Fibroblast of lung (primary cell): Measurements from ENCODE around the gene TPGS1. TPM values are rescaled to one million over a fixed set of nuclear protein-coding genes. Genes with fewer than 3 reads are reported as not detected.

Source experiments
- DNase-seq, 2 donors: peaks; one replicate each; pipeline versions ENCODE4 v3.0.0 to v3.0.0-alpha.2; 2010; ENCODE audit warnings: low read depth in 2 of 2
- H2AFZ ChIP-seq: 2 replicates; pipeline ENCODE4 v1.5.1; 2012; ENCODE audit warnings: low read length, control low read depth, inconsistent platforms
- H3K27ac ChIP-seq: 2 replicates; pipeline ENCODE4 v1.5.1; 2011; ENCODE audit warnings: low read length, control low read depth; ENCODE audit not compliant: insufficient read depth
- H3K27me3 ChIP-seq: 2 replicates; pipeline ENCODE4 v1.5.1; 2011; ENCODE audit warnings: mild to moderate bottlenecking, low read length; ENCODE audit not compliant: control insufficient read depth, insufficient read depth
- H3K36me3 ChIP-seq: 2 replicates; pipeline ENCODE4 v1.5.1; 2011; ENCODE audit warnings: low read length; ENCODE audit not compliant: control insufficient read depth, insufficient read depth
- H3K4me1 ChIP-seq: 2 replicates; pipeline ENCODE4 v1.5.1; 2011; ENCODE audit warnings: low read length; ENCODE audit not compliant: control insufficient read depth, insufficient read depth; ENCODE audit errors: extremely low read depth
- H3K4me2 ChIP-seq: 2 replicates; pipeline ENCODE4 v1.5.1; 2011; ENCODE audit warnings: low read length, control low read depth; ENCODE audit not compliant: insufficient read depth; ENCODE audit errors: extremely low read depth
- H3K4me3 ChIP-seq, 4 experiments: fragments of 200-600 bp in 1 of 4; sonication (generic) in 1 of 4; replicated peaks in 1 of 4; 2 replicates each; pipeline ENCODE4 v1.5.1; 2011 to 2016; ENCODE audit warnings: low read length in 4 of 4, low read depth in 3 of 4, mild to moderate bottlenecking in 3 of 4, control low read depth in 2 of 4, inconsistent platforms in 1 of 4, mixed read lengths in 1 of 4; ENCODE audit not compliant: insufficient read depth in 1 of 4; ENCODE audit errors: control extremely low read depth in 1 of 4
- H3K79me2 ChIP-seq: 2 replicates; pipeline ENCODE4 v1.5.1; 2012; ENCODE audit warnings: mild to moderate bottlenecking, low read length, inconsistent platforms; ENCODE audit not compliant: control insufficient read depth, insufficient read depth
- H3K9ac ChIP-seq: 2 replicates; pipeline ENCODE4 v1.5.1; 2011; ENCODE audit warnings: mild to moderate bottlenecking, low read length, control low read depth; ENCODE audit not compliant: insufficient read depth
- H3K9me3 ChIP-seq: 2 replicates; pipeline ENCODE4 v1.5.1; 2012; ENCODE audit warnings: low read depth, low read length; ENCODE audit not compliant: control insufficient read depth, insufficient read depth
- H4K20me1 ChIP-seq: 2 replicates; pipeline ENCODE4 v1.5.1; 2011; ENCODE audit warnings: low read length; ENCODE audit not compliant: control insufficient read depth, insufficient read depth; ENCODE audit errors: extremely low read depth
- EZH2 ChIP-seq: IDR thresholded peaks from 2 replicates; pipeline ENCODE4 v1.5.1; 2012; ENCODE audit warnings: low read length, control low read depth, mild to moderate bottlenecking; ENCODE audit errors: missing control alignments
- polyA plus RNA-seq, 2 donors: library from polyadenylated mRNA; depleted of rRNA in 1 of 2; stranded (reverse) in 1 of 2; unstranded in 1 of 2; fragments of >200 nt; gene quantifications; 2 replicates each; pipeline ENCODE4 v1.2.1, GENCODE V29; 2011 to 2012; ENCODE audit warnings: missing spikeins in 1 of 2
- total RNA-seq: library from RNA; depleted of rRNA; stranded (reverse); fragments of >200 nt; gene quantifications from 2 replicates; pipeline ENCODE4 v1.2.1, GENCODE V29; 2014
- TF ChIP-seq, protein P1 (sequence below), 2 donors: IDR thresholded peaks in 1 of 2; conservative IDR thresholded peaks in 1 of 2; 1 replicate in 1 of 2; 2 replicates in 1 of 2; pipeline ENCODE4 v1.5.1; 2011 to 2012; ENCODE audit warnings: low read length in 2 of 2, control low read depth in 1 of 2, inconsistent platforms in 1 of 2, low read depth in 1 of 2, mild to moderate bottlenecking in 1 of 2

The TPGS1 gene
- total and polyA plus RNA-seq, 2 donors (not counting 1 experiment from before 2014, with no cell fraction given) = 2.0 to 30.1 TPM

DNA sequence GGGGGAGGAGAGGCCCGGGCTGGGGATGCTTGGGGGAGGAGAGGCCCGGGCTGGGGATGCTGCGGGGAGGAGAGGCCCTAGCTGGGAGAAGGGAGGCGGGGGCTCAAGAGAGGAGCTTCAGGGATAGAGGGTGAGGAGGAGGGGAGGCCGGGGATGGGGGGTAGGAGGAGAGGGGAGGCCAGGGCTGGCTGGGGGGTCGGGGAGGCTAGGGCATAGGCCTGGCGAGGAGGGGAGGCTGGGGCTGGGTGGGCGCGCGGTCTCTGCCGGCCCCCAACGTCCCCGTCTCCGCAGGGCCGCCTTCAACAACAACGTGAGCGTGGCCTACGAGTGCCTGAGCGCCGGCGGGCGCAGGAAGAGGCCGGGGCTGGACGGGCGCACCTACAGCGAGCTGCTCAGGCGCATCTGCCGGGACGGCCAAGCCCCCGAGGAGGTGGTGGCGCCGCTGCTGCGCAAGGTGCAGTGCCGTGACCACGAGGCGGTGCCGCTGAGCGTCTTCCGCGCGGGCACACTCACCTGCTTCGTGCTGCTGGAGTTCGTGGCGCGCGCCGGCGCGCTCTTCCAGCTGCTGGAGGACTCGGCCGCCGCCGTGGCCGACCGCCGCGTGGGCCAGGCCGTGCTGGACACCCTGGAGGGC lies 11.4 kb downstream of the TPGS1 start:
- no peak overlapping the region for H3K9ac ChIP-seq
- H2AFZ ChIP-seq = no peak overlapping the region
- no peaks in the 10 kb centered on the region for H3K27me3 ChIP-seq
- H3K79me2 ChIP-seq = no peaks in the 10 kb centered on the region
- no peaks in the 10 kb centered on the region for H3K9me3 ChIP-seq
- H3K4me2 ChIP-seq = no peak overlapping the region
- peaks cover 4% of the 10 kb centered on the region for H3K36me3 ChIP-seq
- TF ChIP-seq, protein P1, sequence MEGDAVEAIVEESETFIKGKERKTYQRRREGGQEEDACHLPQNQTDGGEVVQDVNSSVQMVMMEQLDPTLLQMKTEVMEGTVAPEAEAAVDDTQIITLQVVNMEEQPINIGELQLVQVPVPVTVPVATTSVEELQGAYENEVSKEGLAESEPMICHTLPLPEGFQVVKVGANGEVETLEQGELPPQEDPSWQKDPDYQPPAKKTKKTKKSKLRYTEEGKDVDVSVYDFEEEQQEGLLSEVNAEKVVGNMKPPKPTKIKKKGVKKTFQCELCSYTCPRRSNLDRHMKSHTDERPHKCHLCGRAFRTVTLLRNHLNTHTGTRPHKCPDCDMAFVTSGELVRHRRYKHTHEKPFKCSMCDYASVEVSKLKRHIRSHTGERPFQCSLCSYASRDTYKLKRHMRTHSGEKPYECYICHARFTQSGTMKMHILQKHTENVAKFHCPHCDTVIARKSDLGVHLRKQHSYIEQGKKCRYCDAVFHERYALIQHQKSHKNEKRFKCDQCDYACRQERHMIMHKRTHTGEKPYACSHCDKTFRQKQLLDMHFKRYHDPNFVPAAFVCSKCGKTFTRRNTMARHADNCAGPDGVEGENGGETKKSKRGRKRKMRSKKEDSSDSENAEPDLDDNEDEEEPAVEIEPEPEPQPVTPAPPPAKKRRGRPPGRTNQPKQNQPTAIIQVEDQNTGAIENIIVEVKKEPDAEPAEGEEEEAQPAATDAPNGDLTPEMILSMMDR (conservative IDR thresholded peaks at IDR 0.05 in 1 of 2, IDR thresholded peaks at IDR 0.05 in 1 of 2; ENCODE audit: low read depth in 1 of 2, low read length in 2 of 2) = no peak
- DNase-seq = no peak
- H3K4me3 ChIP-seq = no peak overlapping the region
- H3K27ac ChIP-seq = no peak overlapping the region
- H4K20me1 ChIP-seq = no peaks in the 10 kb centered on the region
- H3K4me1 ChIP-seq = no peaks in the 10 kb centered on the region

DNA sequence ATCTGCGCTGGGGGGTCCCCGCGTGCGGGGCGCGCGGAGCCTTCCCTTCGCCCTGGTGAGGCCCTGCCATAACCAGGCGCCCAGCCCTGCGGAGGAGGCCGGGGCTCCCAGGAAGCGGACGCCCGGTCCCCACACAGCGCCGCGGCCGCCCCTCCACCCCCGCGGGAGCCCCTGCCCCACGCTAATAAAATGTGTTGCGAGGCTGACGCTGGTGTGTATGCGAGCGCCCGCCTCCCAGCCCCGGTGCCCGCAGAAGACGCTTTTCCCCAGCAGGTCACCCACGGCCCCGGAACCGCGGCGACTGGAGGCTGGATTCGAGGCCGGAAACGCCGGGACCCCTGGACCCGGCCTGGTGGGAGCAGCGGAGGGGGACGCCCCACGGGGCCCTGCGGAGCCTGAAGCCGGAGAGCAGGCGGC lies 12.2 kb downstream of the TPGS1 start:
- TF ChIP-seq, protein P1 (conservative IDR thresholded peaks at IDR 0.05 in 1 of 2, IDR thresholded peaks at IDR 0.05 in 1 of 2; ENCODE audit: low read depth in 1 of 2, low read length in 2 of 2) = no peak
- no peak for TF ChIP-seq EZH2
- Histone ChIP-seq H3K9me3 (no peaks in the 10 kb centered on the region), H3K9ac (no peak overlapping the region), H4K20me1 (no peaks in the 10 kb centered on the region), H3K79me2 (no peaks in the 10 kb centered on the region), H3K4me2 (no peak overlapping the region), H3K4me1 (no peaks in the 10 kb centered on the region), H3K4me3 (no peak overlapping the region), H3K27ac (no peak overlapping the region), H3K27me3 (no peaks in the 10 kb centered on the region), H3K36me3 (no peaks in the 10 kb centered on the region), H2AFZ (no peak overlapping the region)
- no peak for DNase-seq

DNA sequence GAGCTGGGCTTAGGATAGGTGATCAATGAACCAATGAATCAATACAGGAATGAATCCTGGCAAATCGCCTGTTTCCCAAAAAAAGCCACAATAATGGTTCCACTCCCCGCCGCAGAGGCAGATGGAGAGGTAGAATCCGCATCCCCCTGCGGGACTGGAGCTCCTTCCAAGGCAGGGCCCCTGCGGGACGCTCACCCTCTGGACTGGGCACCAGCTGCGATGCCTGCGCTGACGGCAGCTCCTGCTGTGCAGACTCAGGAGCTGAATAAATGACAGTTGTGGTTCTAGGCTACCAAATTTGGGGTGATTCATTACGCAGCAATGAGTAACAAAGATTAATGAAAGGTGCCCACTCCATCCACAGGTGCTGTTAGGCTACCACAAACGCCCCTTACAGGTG lies 15.4 kb downstream of the TPGS1 start:
- H3K9me3 ChIP-seq = no peaks in the 10 kb centered on the region
- no peak for TF ChIP-seq EZH2
- TF ChIP-seq, protein P1 (conservative IDR thresholded peaks at IDR 0.05 in 1 of 2, IDR thresholded peaks at IDR 0.05 in 1 of 2; ENCODE audit: low read depth in 1 of 2, low read length in 2 of 2) = no peak
- no peak for DNase-seq

More for the DNA sequence above, 15.4 kb downstream of the TPGS1 start:
- no peak overlapping the region for H3K27ac ChIP-seq
- H4K20me1 ChIP-seq = no peaks in the 10 kb centered on the region
- no peaks in the 10 kb centered on the region for H3K27me3 ChIP-seq
- H3K9ac ChIP-seq = no peak overlapping the region
- no peaks in the 10 kb centered on the region for H3K79me2 ChIP-seq
- H3K4me3 ChIP-seq = no peak overlapping the region
- H2AFZ ChIP-seq = no peak overlapping the region
- H3K4me1 ChIP-seq = no peaks in the 10 kb centered on the region
- H3K4me2 ChIP-seq = no peak overlapping the region
- H3K36me3 ChIP-seq = no peaks in the 10 kb centered on the region
